ENCODE data around the gene RNF169. TPM values are rescaled to one million over a fixed set of nuclear protein-coding genes. Genes with fewer than 3 reads are reported as not detected.

Gene RNF169
- 10 to 100 TPM in 3 of 4 donors, 1 to 10 TPM in 1; 9.9 to 11.6 (median 10.8) TPM for total RNA-seq
- polyA plus RNA-seq = 2.5 TPM
- long read RNA-seq, donor 1, full-length matches to known transcripts = 2 of 10 reads
- long read RNA-seq, donor 1, partial matches to known transcripts = 0 of 10 reads
- long read RNA-seq, donor 1, other reads (novel, unspliced or antisense) = 8 of 10 reads
- long read RNA-seq, donor 2, full-length matches to known transcripts = 1 of 2 reads
- long read RNA-seq, donor 2, partial matches to known transcripts = 0 of 2 reads
- long read RNA-seq, donor 2, other reads (novel, unspliced or antisense) = 1 of 2 reads
- long read RNA-seq, donor 3, partial matches to known transcripts = 0 of 6 reads
- long read RNA-seq, donor 3, other reads (novel, unspliced or antisense) = 6 of 6 reads
- long read RNA-seq, donor 4, full-length matches to known transcripts = 1 of 1 reads
- long read RNA-seq, donor 4, partial matches to known transcripts = 0 of 1 reads
- long read RNA-seq, donor 4, other reads (novel, unspliced or antisense) = 0 of 1 reads

DNA sequence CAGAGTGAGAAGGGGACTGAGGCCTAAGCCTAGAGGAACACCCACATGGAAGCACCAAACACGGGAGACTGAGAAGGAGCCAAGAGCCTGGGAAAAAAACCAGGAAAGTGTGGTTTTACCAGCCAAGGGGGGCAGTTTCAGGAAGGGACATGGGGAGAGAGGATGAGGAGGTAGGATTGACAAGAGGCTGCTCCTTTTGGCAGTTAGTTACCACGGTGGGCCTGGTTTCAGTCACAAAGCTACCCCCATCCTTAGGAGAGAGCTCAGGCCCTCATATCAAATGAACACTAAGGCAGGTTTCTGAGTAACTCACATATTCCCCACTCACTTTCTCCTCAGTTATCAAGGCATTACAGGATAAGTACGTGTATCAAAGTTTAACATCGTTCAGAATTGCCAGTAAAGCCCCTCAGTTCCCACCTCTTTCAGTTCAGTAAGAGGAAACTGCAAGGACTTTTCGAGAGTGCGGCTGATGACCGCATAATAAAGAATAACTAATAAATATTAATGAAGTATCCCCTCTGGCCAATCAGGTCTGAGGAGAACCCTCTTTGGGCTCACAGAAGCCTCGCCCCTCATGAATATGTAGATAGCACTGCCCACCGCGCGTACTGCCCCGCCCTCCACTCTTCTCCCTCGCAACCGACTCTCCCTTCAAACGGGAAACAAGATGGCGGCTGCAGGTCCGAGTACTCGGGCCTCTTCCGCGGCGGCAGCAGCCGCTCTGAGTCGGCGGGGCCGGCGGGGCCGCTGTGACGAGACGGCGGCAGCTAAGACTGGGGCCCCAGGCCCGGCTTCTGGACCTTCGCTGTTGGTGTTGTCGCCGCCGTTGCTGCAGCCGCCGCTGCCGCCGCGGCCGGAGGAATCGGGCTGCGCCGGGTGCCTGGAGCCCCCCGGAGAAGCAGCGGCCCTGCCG is at the start of gene RNF169:
RNF169 (plus strand) TSS at position 639 of the 916 bp plus-strand sequence; CDS start at position 671, 32 bp downstream.
- peak within 1 kb of the TSS; percentile 97 for H3K4me3 ChIP-seq (ENCODE audit: low read length)
- peaks cover 7% of the 10 kb centered on the region for H3K4me1 ChIP-seq (ENCODE audit: control insufficient read depth, insufficient read depth, low read length)
- DNase-seq = peak; percentile 95 to 98 (median 97)
- H3K27me3 ChIP-seq (ENCODE audit: control insufficient read depth, insufficient read depth) = no peaks in the 10 kb centered on the region
- intact Hi-C loops (cut with DNase I) = loop anchor here in 1 of 4 donors (10.0 kb wide), 1 partner anchor 254 kb away; the partner anchor contains the start of gene LIPT2
- peak within 1 kb of the TSS; percentile 94 for H3K27ac ChIP-seq (ENCODE audit: low read length)
- 1% methylated on average over 47 of the region's 47 CpGs for WGBS
- peak; percentile 100 for ATAC-seq
- no peaks in the 10 kb centered on the region for H3K9me3 ChIP-seq (ENCODE audit: control insufficient read depth, low read length)

DNA sequence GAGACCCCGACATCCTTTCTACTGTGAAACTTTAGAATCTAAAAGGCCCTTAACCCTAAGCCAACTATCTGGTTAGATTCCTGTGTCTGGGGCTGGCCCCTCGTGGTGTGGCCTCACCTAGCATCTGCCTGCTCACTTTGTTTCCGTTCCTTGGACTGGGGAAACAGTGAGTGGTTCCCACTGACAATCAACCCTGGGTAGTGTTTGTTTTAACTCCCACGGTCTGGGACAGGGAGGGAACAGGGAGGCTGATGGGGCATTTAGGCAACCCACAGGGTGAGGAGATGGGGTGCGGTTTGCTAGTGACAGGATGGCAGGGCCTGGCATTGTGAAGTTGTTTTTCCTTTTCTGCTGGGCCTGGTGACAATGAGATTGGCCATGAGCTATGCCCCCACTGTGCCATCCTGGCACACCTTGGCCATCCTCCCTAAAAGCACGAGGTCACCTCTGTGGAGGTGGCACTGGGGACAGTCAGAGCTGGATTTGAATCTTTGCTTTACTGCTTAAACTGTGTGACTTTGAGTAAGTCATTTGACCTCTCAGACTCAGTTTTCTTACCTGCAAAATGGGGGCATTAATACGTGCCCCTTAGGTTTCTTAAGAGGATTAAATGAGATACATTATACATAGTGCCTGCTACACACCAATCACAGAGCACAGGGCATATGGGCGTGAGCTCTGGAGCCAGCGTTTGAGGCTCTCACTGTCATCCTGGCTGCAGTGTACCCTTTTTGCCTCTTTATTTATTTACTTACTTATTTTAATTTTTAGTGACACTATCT is 48.8 kb upstream of the RNF169 start:
- WGBS = 84% methylated on average over 9 of the region's 9 CpGs
- no peak overlapping the region for H3K27ac ChIP-seq (ENCODE audit: low read length)
- no peaks in the 10 kb centered on the region for H3K9me3 ChIP-seq (ENCODE audit: control insufficient read depth, low read length)
- intact Hi-C loops (cut with DNase I) = no loop called here
- H3K4me3 ChIP-seq (ENCODE audit: low read length) = no peak overlapping the region
- peaks cover 5% of the 10 kb centered on the region for H3K4me1 ChIP-seq (ENCODE audit: control insufficient read depth, insufficient read depth, low read length)
- no peaks in the 10 kb centered on the region for H3K27me3 ChIP-seq (ENCODE audit: control insufficient read depth, insufficient read depth)
- DNase-seq = peak in 1 of 3 donors; percentile 21
- ATAC-seq = no peak

- H3K27me3 ChIP-seq (ENCODE audit: control insufficient read depth, insufficient read depth) = no peaks in the 10 kb centered on the region
- 59% methylated on average over 8 of the region's 8 CpGs for WGBS
- no peak overlapping the region for H3K4me3 ChIP-seq (ENCODE audit: low read length)
- intact Hi-C loops (cut with DNase I) = no loop called here
- no peak for ATAC-seq
- H3K4me1 ChIP-seq (ENCODE audit: control insufficient read depth, insufficient read depth, low read length) = peaks cover 5% of the 10 kb centered on the region
- peak in 2 of 3 donors; percentile 15 to 31 for DNase-seq
- H3K9me3 ChIP-seq (ENCODE audit: control insufficient read depth, low read length) = no peaks in the 10 kb centered on the region
- H3K27ac ChIP-seq (ENCODE audit: low read length) = no peak overlapping the region
These were observed 47.3 kb upstream of the RNF169 start for GRCh38 chr11:74701351-74701750.

- H3K4me3 ChIP-seq (ENCODE audit: low read length) = no peak overlapping the region
- WGBS = 51% methylated on average over 15 of the region's 15 CpGs
- intact Hi-C loops (cut with DNase I) = loop anchor here in 1 of 4 donors (2.0 kb wide), 1 partner anchor 24 kb away; no protein-coding TSS in a partner anchor
- no peaks in the 10 kb centered on the region for H3K4me1 ChIP-seq (ENCODE audit: control insufficient read depth, insufficient read depth, low read length)
- H3K27me3 ChIP-seq (ENCODE audit: control insufficient read depth, insufficient read depth) = no peaks in the 10 kb centered on the region
- no peaks in the 10 kb centered on the region for H3K9me3 ChIP-seq (ENCODE audit: control insufficient read depth, low read length)
- no peak overlapping the region for H3K27ac ChIP-seq (ENCODE audit: low read length)
- peak; percentile 64 to 83 (median 76) for DNase-seq
- ATAC-seq = peak; percentile 55 to 56
These were observed 46.2 kb upstream of the RNF169 start for GRCh38 chr11:74702383-74703007.

DNA sequence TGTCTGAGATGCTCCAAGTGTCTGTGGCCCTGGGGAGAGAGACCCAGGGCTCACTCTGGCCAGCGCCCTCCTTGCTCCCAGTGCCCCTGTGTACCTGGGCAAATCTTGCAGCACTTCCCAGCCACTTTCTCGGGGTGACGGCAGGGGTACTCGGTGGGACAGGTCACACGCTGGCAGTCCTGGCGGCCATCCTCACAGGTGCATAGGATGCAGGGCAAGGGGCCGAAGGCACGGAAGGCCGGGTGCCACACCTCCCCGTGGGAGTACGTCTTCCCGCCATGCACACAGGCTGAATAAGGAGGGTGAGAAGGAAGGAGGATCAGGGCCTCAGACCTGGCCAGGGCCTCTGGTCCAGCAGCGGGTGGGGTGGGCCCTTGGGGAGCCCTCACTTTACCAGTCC is 45.4 kb upstream of the RNF169 start:
- ATAC-seq (no peak), DNase-seq (peak in 2 of 3 donors; percentile 59 to 66)
- intact Hi-C loops (cut with DNase I) = loop anchor here in 1 of 4 donors (2.0 kb wide), 1 partner anchor 24 kb away; no protein-coding TSS in a partner anchor
- WGBS = 95% methylated on average over 13 of the region's 13 CpGs
- no peak overlapping the region for H3K27ac ChIP-seq (ENCODE audit: low read length)
- no peaks in the 10 kb centered on the region for H3K9me3 ChIP-seq (ENCODE audit: control insufficient read depth, low read length)
- no peaks in the 10 kb centered on the region for H3K27me3 ChIP-seq (ENCODE audit: control insufficient read depth, insufficient read depth)
- no peaks in the 10 kb centered on the region for H3K4me1 ChIP-seq (ENCODE audit: control insufficient read depth, insufficient read depth, low read length)
- H3K4me3 ChIP-seq (ENCODE audit: low read length) = no peak overlapping the region

- Histone ChIP-seq H3K27me3 (ENCODE audit: control insufficient read depth, insufficient read depth) (no peaks in the 10 kb centered on the region), H3K27ac (ENCODE audit: low read length) (no peak overlapping the region), H3K4me1 (ENCODE audit: control insufficient read depth, insufficient read depth, low read length) (peaks cover 2% of the 10 kb centered on the region), H3K9me3 (ENCODE audit: control insufficient read depth, low read length) (no peaks in the 10 kb centered on the region), H3K4me3 (ENCODE audit: low read length) (no peak overlapping the region)
- 92% methylated on average over 3 of the region's 3 CpGs for WGBS
- peak in 1 of 3 donors; percentile 0 for DNase-seq
- no peak for ATAC-seq
- intact Hi-C loops (cut with DNase I) = no loop called here
These were observed 41.5 kb upstream of the RNF169 start for GRCh38 chr11:74707182-74707581.

- Histone ChIP-seq H3K9me3 (ENCODE audit: control insufficient read depth, low read length) (no peaks in the 10 kb centered on the region), H3K27ac (ENCODE audit: low read length) (no peak overlapping the region), H3K4me1 (ENCODE audit: control insufficient read depth, insufficient read depth, low read length) (peaks cover 2% of the 10 kb centered on the region), H3K4me3 (ENCODE audit: low read length) (no peak overlapping the region), H3K27me3 (ENCODE audit: control insufficient read depth, insufficient read depth) (no peaks in the 10 kb centered on the region)
- 90% methylated on average over 10 of the region's 10 CpGs for WGBS
- DNase-seq = peak in 1 of 3 donors; percentile 14
- ATAC-seq = no peak
- intact Hi-C loops (cut with DNase I) = no loop called here
These were observed 40.8 kb upstream of the RNF169 start for GRCh38 chr11:74707602-74708510.

- no peak overlapping the region for H3K4me3 ChIP-seq (ENCODE audit: low read length)
- no peaks in the 10 kb centered on the region for H3K9me3 ChIP-seq (ENCODE audit: control insufficient read depth, low read length)
- intact Hi-C loops (cut with DNase I) = no loop called here
- no peak overlapping the region for H3K27ac ChIP-seq (ENCODE audit: low read length)
- peak in 1 of 3 donors; percentile 1 for DNase-seq
- H3K27me3 ChIP-seq (ENCODE audit: control insufficient read depth, insufficient read depth) = no peaks in the 10 kb centered on the region
- no peak for ATAC-seq
- WGBS = 64% methylated on average over 3 of the region's 3 CpGs
- H3K4me1 ChIP-seq (ENCODE audit: control insufficient read depth, insufficient read depth, low read length) = peaks cover 2% of the 10 kb centered on the region
These were observed 39.5 kb upstream of the RNF169 start for GRCh38 chr11:74709175-74709574.

GRCh38 chr11:74710281-74710938 is 38.2 kb upstream of the RNF169 start:
- ATAC-seq = peak; percentile 48 to 53
- Histone ChIP-seq H3K27me3 (ENCODE audit: control insufficient read depth, insufficient read depth) (no peaks in the 10 kb centered on the region), H3K4me1 (ENCODE audit: control insufficient read depth, insufficient read depth, low read length) (peaks cover 2% of the 10 kb centered on the region), H3K9me3 (ENCODE audit: control insufficient read depth, low read length) (no peaks in the 10 kb centered on the region), H3K4me3 (ENCODE audit: low read length) (no peak overlapping the region), H3K27ac (ENCODE audit: low read length) (peak overlapping the region; percentile 42)
- 41% methylated on average over 8 of the region's 8 CpGs for WGBS
- intact Hi-C loops (cut with DNase I) = no loop called here
- DNase-seq = peak in 2 of 3 donors; percentile 56 to 66
